CD4-positive, alpha-beta T cell treated with Interleukin-2 at 100 ng/mL for 4 hours (primary cell): ENCODE measurements around the gene CAPN7.
A peak's percentile ranks its signal among the peaks of the same experiment; 100 is the strongest.

Source experiments
- DNase-seq: peaks from one replicate; pipeline ENCODE4 v3.0.0-alpha.2; 2020; ENCODE audit warnings: low spot score

Gene CAPN7

DNA sequence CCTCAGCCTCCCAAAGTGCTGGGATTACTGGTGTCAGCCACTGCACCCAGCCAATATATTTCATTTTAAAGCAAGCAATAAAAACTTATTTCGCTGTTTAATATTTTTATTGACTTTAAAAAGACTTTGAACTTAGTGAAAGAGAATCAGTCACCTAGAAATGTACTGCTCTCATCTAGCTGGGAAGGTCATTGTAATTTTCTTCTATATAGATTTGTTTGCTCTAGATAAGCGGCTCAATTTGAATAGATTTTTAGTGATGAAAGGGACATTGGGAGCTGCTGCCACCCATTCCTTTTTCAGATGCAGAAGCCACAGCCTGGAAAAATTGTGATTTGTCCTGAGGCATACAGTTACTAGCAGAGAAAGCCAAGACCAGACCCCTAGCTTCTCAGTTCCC is 40.1 kb downstream of the CAPN7 start:
- DNase-seq, result no peak

- DNase-seq, result no peak
Measured at GRCh38 chr3:15253023-15253697, 47.1 kb downstream of the CAPN7 start.

DNA sequence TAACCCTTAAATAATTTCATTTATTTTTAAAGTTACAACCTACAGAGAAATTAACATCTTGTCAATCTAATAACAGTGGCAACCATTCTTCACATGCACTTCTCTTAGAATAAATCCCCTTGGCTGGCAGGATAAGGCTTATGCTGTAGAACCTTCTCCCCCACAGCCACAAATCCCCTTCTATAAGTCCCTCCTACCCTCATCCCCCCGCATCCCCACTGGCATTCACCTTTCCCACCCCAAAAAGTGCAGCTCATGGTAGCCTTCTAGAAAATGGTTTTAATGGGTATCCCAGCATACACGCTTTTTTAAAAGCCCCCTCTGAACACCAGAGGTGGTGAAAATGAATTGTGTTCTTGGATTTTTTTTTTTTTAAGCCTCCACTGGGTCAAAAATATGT is 49.2 kb downstream of the CAPN7 start:
- DNase-seq, result no peak

DNA sequence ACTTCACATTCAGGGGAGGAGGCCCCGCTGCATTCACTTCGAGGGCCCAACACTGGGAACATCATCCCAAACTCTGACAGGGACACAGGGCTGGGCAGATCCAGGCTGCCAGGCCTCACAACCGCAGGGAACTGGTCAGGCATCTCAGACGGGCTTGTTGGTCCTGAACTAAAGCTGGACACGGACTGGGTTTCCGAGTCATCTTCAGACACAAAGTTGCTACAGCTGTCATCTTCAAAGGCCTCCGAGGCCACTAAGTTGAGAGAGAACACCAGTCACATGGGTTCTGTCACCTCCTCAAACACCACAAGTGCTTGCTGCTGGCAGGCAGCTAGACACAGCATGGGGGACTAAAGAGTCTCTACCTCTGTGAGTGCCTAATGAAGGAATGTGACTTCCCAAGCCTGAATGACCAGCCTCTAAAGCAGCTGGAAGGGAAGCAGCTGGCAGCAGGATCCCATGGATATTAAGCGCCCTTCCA is 50.9 kb downstream of the CAPN7 start:
- DNase-seq, result no peak

DNA sequence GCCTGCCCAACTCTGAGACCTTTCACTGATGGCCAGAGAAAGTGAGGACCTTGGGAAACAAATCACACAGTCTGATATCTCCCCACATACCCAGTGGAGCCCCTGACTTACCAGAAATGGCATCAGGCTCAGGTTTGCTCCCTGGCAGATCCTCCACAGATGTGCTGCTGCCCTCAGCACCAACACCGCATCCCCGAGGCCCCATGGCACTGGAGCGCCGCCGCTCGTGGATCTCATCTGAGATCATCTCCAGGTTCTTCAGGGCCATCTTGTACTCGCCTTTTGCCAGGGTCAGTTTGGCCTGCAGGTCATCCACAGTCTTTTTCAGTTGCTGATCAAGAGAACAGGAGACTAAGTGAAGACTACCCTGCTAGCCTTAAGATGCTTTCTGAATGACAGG is 52.7 kb downstream of the CAPN7 start:
- no peak for DNase-seq

GRCh38 chr3:15260531-15260930 is 54.5 kb downstream of the CAPN7 start:
- DNase-seq, result no peak

DNA sequence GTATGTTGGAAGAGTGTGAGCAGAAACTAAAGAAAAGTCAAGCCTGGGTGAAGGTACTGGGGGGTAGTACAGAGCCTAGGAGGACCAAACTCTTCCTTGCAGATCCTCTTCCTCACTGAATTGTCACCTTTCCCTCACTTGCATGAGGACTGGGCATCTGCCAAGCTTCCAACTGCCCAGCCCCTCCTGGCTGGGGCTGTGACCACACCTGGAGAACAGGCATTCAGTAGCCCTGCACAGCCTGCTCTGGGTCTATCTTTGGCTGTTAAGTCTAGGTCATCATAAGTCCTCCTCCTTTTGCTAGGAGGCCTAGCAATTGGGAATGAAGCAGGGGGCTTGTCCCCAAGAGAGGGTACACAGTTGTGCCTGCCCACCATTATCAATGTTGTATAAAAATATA is 55.2 kb downstream of the CAPN7 start:
- no peak for DNase-seq

DNA sequence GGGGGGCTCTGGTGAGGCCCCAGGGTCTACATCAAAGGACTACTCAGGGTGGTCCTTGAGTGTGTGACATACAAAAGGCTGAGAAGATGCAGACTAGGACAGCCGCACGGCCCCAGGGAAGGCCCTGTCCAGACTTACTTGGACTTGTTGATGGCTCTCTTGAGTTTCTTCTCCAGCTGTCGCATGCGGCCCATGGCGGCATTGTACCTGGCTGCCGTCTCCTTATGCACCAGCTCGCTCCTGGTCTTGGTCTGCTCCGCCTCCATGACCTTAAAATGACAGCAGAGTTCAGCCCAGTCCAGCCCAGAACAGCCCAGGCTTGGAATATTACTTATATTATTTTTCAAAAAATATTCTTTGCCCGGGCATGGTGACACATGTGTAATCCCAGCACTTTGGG is 56.0 kb downstream of the CAPN7 start:
- DNase-seq, result no peak

DNA sequence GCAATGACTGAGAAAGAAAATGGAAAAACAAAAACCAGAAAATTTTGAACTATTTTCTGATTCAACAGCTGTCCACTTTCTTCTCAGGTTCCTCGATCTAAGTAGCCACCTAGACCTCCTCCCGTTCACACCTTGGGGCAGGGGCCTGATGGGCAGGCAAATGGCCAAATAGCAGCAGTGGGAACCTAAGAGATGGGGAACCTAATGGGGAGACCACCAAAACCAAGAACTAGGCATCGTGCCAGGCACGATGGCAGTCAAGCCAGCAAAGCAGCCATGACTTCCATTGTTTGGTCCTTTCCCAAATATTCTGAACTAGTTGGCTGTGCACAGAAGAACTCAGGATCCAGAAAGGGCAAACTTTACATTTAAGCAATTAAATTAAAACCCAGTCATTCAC is 57.1 kb downstream of the CAPN7 start:
- no peak for DNase-seq

GRCh38 chr3:15263926-15264325 is 57.9 kb downstream of the CAPN7 start:
- no peak for DNase-seq

DNA sequence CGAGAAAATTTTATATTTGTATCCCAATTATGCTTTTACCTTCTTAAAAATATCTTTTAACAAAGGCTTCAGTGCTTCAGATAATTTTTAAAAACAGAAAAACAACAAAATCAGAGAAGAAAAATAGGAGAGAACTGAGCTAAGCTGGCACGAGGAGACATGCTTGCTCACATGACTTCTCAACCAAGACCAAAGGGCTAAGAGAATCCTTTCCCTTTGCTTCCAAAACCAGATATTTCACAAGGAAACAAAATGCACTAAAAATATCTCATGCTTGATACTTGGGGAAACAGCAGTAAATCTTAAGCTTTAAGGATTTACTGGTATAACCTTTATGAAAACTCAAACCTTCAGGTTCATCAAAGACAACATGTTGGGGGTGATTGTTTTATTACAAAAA is 58.4 kb downstream of the CAPN7 start:
- DNase-seq, result no peak

GRCh38 chr3:15265655-15266509 is 59.8 kb downstream of the CAPN7 start:
- DNase-seq, result no peak

DNA sequence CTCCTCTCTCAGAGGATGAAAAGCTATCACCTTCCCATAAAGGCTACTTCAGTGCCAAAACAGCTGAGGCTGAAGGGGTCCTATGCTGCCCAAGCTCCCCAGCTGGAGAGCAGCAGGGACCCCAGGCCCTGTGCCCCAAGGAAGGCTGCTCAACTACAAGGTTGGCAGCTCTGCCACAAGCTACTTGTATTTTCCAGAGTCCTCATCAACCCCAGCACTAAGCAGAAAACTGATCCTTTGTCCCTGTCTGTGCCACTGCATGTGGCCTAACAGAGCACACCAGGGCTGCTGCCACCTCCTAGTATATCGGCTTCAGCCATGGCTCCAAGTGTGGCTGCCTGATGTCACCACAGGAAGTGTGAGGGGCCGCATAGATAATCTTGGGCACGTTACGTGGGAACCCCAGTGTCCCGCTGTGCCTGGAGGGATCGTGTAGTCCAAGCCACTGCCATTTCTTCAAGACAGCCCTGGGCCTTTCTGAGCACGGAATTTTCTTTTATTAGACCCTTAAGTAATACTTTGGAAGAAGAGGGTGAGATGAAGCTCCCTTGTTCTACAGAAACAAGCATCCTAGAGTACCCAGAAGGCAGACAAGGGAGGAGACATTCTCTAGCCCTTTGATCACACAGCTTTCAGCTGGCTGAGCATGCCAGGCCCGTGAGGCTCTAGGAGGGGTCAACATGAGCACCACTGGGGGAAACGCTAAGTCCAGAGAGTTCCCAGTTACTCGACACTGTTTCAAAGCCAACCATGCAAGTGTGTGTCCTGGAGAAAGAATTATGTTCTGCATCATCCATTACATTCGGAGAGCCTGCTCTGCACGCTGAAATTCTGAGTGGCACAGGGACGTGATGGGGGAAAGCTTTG is 60.7 kb downstream of the CAPN7 start:
- no peak for DNase-seq

GRCh38 chr3:15267502-15267901 is 61.5 kb downstream of the CAPN7 start:
- DNase-seq, result no peak

DNA sequence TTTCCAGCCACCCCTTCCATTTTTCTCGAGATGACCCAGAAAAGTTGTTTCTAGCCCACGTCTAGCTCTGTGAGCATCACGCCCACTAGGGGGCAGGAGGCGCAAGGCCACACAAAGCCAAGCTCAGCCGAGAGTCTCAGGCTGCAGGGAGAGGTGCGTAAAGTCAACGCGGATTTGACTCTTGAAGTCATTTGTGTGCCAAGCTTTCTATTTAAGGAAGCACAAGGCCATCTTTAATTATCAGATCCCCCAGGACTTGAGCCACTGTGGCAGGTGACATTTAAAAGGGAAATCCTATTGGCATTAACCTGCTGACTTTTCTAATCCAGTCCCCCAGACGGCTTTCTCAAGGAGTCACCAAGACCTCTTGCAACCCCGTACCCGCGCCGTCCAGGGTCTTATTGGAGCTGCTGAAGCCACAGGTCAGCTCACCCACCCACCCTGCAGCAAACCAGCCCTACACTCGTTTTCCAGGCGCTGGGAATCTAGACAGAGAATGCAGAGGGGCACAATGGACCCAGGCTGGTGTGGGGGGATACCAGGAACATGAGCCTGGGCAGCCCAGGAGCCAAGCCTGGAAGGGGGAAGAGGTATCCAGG is 62.1 kb downstream of the CAPN7 start:
- DNase-seq, result peak; percentile 88

- peak; percentile 94 for DNase-seq
Measured at GRCh38 chr3:15269091-15269989, 63.3 kb downstream of the CAPN7 start.

GRCh38 chr3:15271030-15271429 is 65.0 kb downstream of the CAPN7 start:
- DNase-seq, result no peak

DNA sequence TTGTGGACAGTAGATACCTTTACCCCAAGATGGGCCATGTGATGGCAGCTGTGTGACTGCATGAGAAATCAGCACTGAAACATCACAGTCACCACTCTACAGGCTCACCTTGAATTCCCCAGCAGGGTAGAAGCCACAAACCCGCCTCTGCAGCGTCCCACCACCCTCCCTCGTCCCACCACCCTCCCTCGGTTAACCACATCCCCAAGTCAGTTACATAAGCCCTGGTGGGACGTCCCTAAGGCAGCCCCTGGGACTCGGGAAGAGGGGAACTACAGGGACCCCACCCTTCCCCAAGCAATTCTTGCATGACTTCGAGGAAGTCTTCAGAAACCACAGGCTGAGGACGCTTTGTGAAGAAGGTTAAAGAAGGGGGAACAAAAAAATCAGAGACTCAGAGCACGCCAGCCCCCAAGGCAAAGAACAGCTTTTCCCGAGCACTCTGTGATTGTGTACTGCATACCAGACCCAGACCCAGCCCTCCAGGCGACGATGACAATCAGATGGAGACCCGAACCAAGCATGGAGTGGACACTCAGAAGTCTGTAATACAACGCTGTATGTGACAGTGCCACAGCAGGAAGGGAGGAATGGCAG is 65.8 kb downstream of the CAPN7 start:
- peak; percentile 91 for DNase-seq

GRCh38 chr3:15272426-15273196 is 66.6 kb downstream of the CAPN7 start:
- no peak for DNase-seq

DNA sequence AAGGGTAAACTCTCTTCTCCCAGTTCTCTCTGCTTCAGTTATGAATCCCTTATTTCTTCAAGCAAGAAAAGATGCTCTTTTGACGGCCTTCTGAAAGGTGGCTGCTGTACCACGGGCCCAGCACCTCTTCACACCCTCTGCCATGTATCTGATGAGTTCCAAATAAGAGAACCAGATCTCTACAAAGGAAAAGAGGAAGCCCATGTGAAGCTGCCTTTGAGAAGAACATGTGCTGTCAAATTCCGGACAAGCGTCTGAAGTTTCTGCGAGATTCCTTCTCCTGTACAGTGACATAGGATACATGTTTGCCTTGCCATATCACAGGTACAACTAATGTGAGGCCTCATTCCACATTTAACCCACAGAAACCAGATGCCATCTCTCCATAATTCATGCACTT is 67.2 kb downstream of the CAPN7 start:
- no peak for DNase-seq
